Spleen (tissue), 11 donors: ENCODE results near the gene KCNJ9. TPM values are rescaled to one million over a fixed set of nuclear protein-coding genes. Genes with fewer than 3 reads are reported as not detected.

Experiments
- DNase-seq: peaks from one replicate; pipeline ENCODE4 v3.0.0-alpha.2; 2020
- H3K27ac ChIP-seq, 8 donors: fragments of 200-600 bp; sonication (generic) in 7 of 8; 1 replicate in 4 of 8; 2 replicates in 4 of 8; pipeline versions ENCODE4 v1.5.0 to v1.8.0; 2016 to 2021; ENCODE audit warnings: inconsistent platforms in 4 of 8, mild to moderate bottlenecking in 4 of 8, moderate library complexity in 1 of 8
- H3K27me3 ChIP-seq, 7 donors: fragments of 200-600 bp; sonication (generic) in 6 of 7; replicated peaks in 1 of 7; 1 replicate in 4 of 7; 2 replicates in 3 of 7; pipeline versions ENCODE4 v1.5.0 to v1.8.0; 2016 to 2021; ENCODE audit warnings: inconsistent platforms in 3 of 7, mild to moderate bottlenecking in 1 of 7
- H3K36me3 ChIP-seq, 6 donors: fragments of 200-600 bp; sonication (generic) in 5 of 6; 1 replicate in 4 of 6; 2 replicates in 2 of 6; pipeline versions ENCODE4 v1.5.0 to v1.8.0; 2016 to 2021; ENCODE audit warnings: inconsistent platforms in 2 of 6
- H3K4me1 ChIP-seq, 6 donors: fragments of 200-600 bp; sonication (generic) in 5 of 6; 1 replicate in 3 of 6; 2 replicates in 3 of 6; pipeline versions ENCODE4 v1.5.0 to v1.8.0; 2016 to 2021; ENCODE audit warnings: inconsistent platforms in 3 of 6
- H3K4me3 ChIP-seq, 8 donors: fragments of 200-600 bp; sonication (generic) in 7 of 8; 1 replicate in 4 of 8; 2 replicates in 4 of 8; pipeline versions ENCODE4 v1.5.0 to v1.8.0; 2016 to 2021; ENCODE audit warnings: inconsistent platforms in 4 of 8, mild to moderate bottlenecking in 4 of 8, moderate library complexity in 2 of 8
- H3K9me3 ChIP-seq, 8 donors: fragments of 200-600 bp; sonication (generic) in 7 of 8; 1 replicate in 4 of 8; 2 replicates in 4 of 8; pipeline versions ENCODE4 v1.5.0 to v1.8.0; 2016 to 2021; ENCODE audit warnings: inconsistent platforms in 4 of 8
- POLR2A ChIP-seq, 3 donors: fragments of 450-650 bp; IDR thresholded peaks; one replicate each; pipeline ENCODE4 v1.5.1; 2017; ENCODE audit warnings: antibody characterized with exemption in 3 of 3, mild to moderate bottlenecking in 1 of 3
- POLR2AphosphoS5 ChIP-seq, 3 donors: sonication (generic); formaldehyde crosslinking; IDR thresholded peaks; one replicate each; pipeline ENCODE4 v1.5.1; 2017; ENCODE audit warnings: antibody characterized with exemption in 3 of 3
- WGBS, 5 donors: extraction: QIAGEN DNeasy Blood & Tissue Kit in 3 of 5; methylation state at CpG; one replicate each; pipeline versions ENCODE4 v1.1.5 to v1.1.7; 2013 to 2018; 5-methylcytosine and 5-hydroxymethylcytosine counted together
- intact Hi-C: fragments of 100-400 bp; cut with DNase I; formaldehyde crosslinking; loops from one replicate; pipeline ENCODE4 v1.15.0; 2023; ENCODE audit warnings: low total_unique reads
- polyA plus RNA-seq, 3 donors: library from polyadenylated mRNA; stranded (reverse); fragments of 200-250 nt; gene quantifications; one replicate each; pipeline ENCODE4 v1.2.1, GENCODE V29; 2013
- total RNA-seq, 7 donors: library from RNA; depleted of rRNA in 3 of 7; stranded (reverse); fragments of >200 nt in 3 of 7; fragmentation: NEBNext Ultra II Directional in 4 of 7; extraction: Animal tissue kit (Norgen Biotek cat#: 25700) in 4 of 7; gene quantifications; one replicate each; pipeline versions ENCODE4 v1.1.0 to v1.2.1, GENCODE V29; 2016 to 2021
- TF ChIP-seq, protein P1 (sequence below), 11 experiments: fragments of 200-600 bp in 7 of 11; fragments of 450-650 bp in 4 of 11; sonication (generic) in 4 of 11; IDR thresholded peaks in 8 of 11; conservative IDR thresholded peaks in 3 of 11; 1 replicate in 7 of 11; 2 replicates in 4 of 11; pipeline versions ENCODE4 v1.4.0 to v1.8.0; 2016 to 2021; ENCODE audit warnings: antibody characterized with exemption in 11 of 11, inconsistent platforms in 4 of 11, mild to moderate bottlenecking in 1 of 11
- donor health status: healthy with polysubstance abuse.
- donor health status: DM: no; HTN: no; CAD: no; lungs with moderate emphysema.
- donor health status: DM: no; HTN: no; CAD: no.
- donor health status: Bipolar disorder and iron deficiency.
- donor health status: healthy.
- donor health status: DM: no; HTN: no; CAD: no.
- donor health status: DM: yes; HTN: yes; CAD: no.

The KCNJ9 gene
- total and polyA plus RNA-seq, 10 donors, result not detected

DNA sequence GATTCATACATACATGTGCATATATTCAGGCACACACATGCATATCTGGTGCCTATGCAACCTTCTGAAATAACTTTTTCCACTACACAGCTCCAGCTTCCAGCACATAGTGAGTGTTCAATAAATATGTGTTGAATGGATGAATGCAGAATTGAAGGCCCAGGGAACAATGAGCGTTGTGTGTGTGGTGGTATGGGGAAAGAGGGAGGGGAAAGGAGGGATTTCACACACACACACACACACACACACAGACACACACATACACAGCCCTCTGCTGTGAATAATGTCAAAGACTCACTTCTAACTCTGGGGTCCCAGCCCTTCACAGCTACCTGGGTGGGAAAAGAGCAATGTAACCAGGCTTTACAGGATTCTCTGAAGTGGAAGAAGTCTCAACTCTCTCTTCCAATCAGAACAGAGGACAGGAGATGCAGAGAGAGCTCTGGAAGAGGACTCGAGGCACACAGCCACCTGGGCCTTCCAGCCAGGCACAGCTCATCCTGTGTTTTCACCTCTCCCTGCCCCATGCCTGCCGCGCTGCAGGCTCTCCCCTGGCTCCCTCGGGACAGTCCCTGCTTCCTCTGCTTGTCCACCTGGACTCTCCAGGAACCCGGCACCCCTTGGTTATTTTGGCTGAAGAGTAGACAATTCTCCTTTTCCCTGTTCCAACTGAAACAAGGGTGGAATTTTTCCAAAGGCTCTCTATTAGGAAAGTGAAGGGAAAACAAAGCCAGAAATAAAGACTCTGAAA, 22.5 kb downstream of the KCNJ9 start:
- Histone ChIP-seq H3K4me1 (peaks cover 6 to 59% (median 32%) of the 10 kb centered on the region in 6 donors), H3K27me3 (no peaks in the 10 kb centered on the region), H3K4me3 (no peak overlapping the region), H3K36me3 (no peaks in the 10 kb centered on the region), H3K27ac (peak overlapping the region in 3 of 8 donors; percentile 31 to 47 (median 36)), H3K9me3 (no peaks in the 10 kb centered on the region)
- DNase-seq, result peak; percentile 56
- intact Hi-C loops, result loop anchor here (5.0 to 10.0 kb wide), 3 partner anchors 81 to 183 kb away; partner anchors contain the start of gene PEX19
- TF ChIP-seq POLR2A (IDR thresholded peaks at IDR 0.05), result no peak
- no peak for TF ChIP-seq POLR2AphosphoS5 (IDR thresholded peaks at IDR 0.05)
- TF ChIP-seq, protein P1, sequence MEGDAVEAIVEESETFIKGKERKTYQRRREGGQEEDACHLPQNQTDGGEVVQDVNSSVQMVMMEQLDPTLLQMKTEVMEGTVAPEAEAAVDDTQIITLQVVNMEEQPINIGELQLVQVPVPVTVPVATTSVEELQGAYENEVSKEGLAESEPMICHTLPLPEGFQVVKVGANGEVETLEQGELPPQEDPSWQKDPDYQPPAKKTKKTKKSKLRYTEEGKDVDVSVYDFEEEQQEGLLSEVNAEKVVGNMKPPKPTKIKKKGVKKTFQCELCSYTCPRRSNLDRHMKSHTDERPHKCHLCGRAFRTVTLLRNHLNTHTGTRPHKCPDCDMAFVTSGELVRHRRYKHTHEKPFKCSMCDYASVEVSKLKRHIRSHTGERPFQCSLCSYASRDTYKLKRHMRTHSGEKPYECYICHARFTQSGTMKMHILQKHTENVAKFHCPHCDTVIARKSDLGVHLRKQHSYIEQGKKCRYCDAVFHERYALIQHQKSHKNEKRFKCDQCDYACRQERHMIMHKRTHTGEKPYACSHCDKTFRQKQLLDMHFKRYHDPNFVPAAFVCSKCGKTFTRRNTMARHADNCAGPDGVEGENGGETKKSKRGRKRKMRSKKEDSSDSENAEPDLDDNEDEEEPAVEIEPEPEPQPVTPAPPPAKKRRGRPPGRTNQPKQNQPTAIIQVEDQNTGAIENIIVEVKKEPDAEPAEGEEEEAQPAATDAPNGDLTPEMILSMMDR (IDR thresholded peaks at IDR 0.05 in 8 of 11, conservative IDR thresholded peaks at IDR 0.05 in 3 of 11), result no peak
- 75 to 87% (median 77%) methylated on average over 6 of the region's 6 CpGs for WGBS, 5 donors

DNA sequence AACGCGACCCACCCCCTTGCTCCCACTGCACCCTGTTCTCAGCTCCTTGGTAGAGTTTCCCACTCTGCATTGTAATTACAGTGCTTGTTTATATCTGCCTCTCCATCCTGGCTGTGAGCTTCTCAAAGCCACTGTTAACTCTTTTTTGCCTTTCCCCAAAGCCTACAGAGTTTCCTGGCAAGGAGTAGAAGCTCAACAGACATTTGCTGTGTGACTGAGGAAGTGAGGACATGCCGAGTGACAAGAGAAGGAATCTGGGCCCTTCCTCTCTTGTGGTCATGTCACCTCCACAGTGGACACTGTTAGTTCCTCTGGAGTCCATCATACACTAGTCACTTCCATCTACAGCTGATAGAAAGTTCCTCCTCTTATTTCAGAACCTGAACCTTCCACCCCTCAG, 23.1 kb downstream of the KCNJ9 start:
- H3K9me3 ChIP-seq, result no peaks in the 10 kb centered on the region
- DNase-seq, result no peak
- no peaks in the 10 kb centered on the region for H3K36me3 ChIP-seq
- H3K4me3 ChIP-seq, result no peak overlapping the region
- peak overlapping the region in 5 of 8 donors; percentile 20 to 47 (median 31) for H3K27ac ChIP-seq
- peaks cover 6 to 54% (median 28%) of the 10 kb centered on the region in 6 donors for H3K4me1 ChIP-seq
- TF ChIP-seq POLR2A (IDR thresholded peaks at IDR 0.05), result no peak
- TF ChIP-seq, protein P1 (IDR thresholded peaks at IDR 0.05 in 8 of 11, conservative IDR thresholded peaks at IDR 0.05 in 3 of 11), result no peak
- intact Hi-C loops, result loop anchor here (5.0 to 10.0 kb wide), 3 partner anchors 80 to 183 kb away; partner anchors contain the start of gene PEX19
- peaks cover 0 to 2% (median 0%) of the 10 kb centered on the region in 7 donors for H3K27me3 ChIP-seq
- 64 to 74% (median 66%) methylated on average over 3 of the region's 3 CpGs for WGBS, 5 donors

DNA sequence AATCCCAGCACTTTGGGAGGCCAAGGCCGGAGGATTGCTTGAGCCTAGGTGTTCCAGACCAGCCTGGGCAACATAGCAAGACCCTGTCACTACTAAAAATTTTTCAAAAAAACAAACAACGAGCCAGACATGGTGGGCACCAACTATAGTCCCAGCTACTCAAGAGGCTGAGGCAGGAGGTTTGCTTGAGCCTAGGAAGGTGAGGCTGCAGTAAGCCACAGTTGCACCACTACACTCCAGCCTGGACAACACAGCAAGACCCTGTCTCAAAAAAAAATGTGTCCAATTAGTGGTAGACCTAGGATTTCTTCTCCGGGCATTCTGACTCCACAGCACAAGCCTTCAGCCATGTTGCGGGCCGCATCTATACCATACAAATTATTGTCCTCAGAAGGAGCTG, 23.8 kb downstream of the KCNJ9 start:
- intact Hi-C loops, result loop anchor here (10.0 kb wide), 2 partner anchors 80 to 150 kb away; no protein-coding TSS in a partner anchor
- TF ChIP-seq POLR2AphosphoS5 (IDR thresholded peaks at IDR 0.05), result no peak
- TF ChIP-seq POLR2A (IDR thresholded peaks at IDR 0.05), result no peak
- Histone ChIP-seq H3K27me3 (peaks cover 0 to 5% (median 0%) of the 10 kb centered on the region in 7 donors), H3K36me3 (no peaks in the 10 kb centered on the region), H3K4me3 (no peak overlapping the region), H3K4me1 (peaks cover 6 to 49% (median 25%) of the 10 kb centered on the region in 6 donors), H3K27ac (peak overlapping the region in 5 of 8 donors; percentile 20 to 47 (median 31)), H3K9me3 (no peaks in the 10 kb centered on the region)
- WGBS, 5 donors, result 92 to 96% (median 95%) methylated on average over 5 of the region's 5 CpGs
- DNase-seq, result no peak

- no peaks in the 10 kb centered on the region for H3K9me3 ChIP-seq
- TF ChIP-seq, protein P1 (IDR thresholded peaks at IDR 0.05 in 8 of 11, conservative IDR thresholded peaks at IDR 0.05 in 3 of 11), result no peak
- TF ChIP-seq POLR2AphosphoS5 (IDR thresholded peaks at IDR 0.05) (no peak), POLR2A (IDR thresholded peaks at IDR 0.05) (no peak)
- no peak overlapping the region for H3K27ac ChIP-seq
- no peak for DNase-seq
- H3K4me1 ChIP-seq, result peaks cover 0 to 30% (median 10%) of the 10 kb centered on the region in 6 donors
- peaks cover 0 to 8% (median 0%) of the 10 kb centered on the region in 7 donors for H3K27me3 ChIP-seq
- no peak overlapping the region for H3K4me3 ChIP-seq
- no peaks in the 10 kb centered on the region for H3K36me3 ChIP-seq
- 88 to 100% (median 92%) methylated on average over 1 of the region's 1 CpG for WGBS, 5 donors
- intact Hi-C loops, result loop anchor here (10.0 kb wide), 2 partner anchors 77 to 147 kb away; no protein-coding TSS in a partner anchor
Measured at GRCh38 chr1:160107512-160107911, 26.2 kb downstream of the KCNJ9 start.
